ENCODE data around the gene WDFY1. TPM values are rescaled to one million over a fixed set of nuclear protein-coding genes. Genes with fewer than 3 reads are reported as not detected.

Gene WDFY1
- total RNA-seq, 2 experiments from 2014 or later: 20.8 to 23.1 TPM

GRCh38 chr2:223859070-223859469 is 86.1 kb downstream of the WDFY1 start:
- intact Hi-C loops (cut with micrococcal nuclease): no loop called here
- DNase-seq (no peak), ATAC-seq (no peak)
- no peak overlapping the region for H3K4me3 Mint-ChIP-seq
- TF ChIP-seq, protein P1, sequence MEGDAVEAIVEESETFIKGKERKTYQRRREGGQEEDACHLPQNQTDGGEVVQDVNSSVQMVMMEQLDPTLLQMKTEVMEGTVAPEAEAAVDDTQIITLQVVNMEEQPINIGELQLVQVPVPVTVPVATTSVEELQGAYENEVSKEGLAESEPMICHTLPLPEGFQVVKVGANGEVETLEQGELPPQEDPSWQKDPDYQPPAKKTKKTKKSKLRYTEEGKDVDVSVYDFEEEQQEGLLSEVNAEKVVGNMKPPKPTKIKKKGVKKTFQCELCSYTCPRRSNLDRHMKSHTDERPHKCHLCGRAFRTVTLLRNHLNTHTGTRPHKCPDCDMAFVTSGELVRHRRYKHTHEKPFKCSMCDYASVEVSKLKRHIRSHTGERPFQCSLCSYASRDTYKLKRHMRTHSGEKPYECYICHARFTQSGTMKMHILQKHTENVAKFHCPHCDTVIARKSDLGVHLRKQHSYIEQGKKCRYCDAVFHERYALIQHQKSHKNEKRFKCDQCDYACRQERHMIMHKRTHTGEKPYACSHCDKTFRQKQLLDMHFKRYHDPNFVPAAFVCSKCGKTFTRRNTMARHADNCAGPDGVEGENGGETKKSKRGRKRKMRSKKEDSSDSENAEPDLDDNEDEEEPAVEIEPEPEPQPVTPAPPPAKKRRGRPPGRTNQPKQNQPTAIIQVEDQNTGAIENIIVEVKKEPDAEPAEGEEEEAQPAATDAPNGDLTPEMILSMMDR (IDR thresholded peaks at IDR 0.05): no peak
- no peaks in the 10 kb centered on the region for H3K27me3 Mint-ChIP-seq
- H3K9me3 Mint-ChIP-seq: no peaks in the 10 kb centered on the region
- ChIA-PET CTCF (no interaction called here), POLR2A (no interaction called here)
- no peaks in the 10 kb centered on the region for H3K36me3 Mint-ChIP-seq (ENCODE audit: low read depth)
- no peaks in the 10 kb centered on the region for H3K4me1 Mint-ChIP-seq (ENCODE audit: low read depth)
- no peak overlapping the region for H3K27ac Mint-ChIP-seq

- Mint-ChIP-seq H3K27ac (no peak overlapping the region), H3K4me3 (no peak overlapping the region), H3K36me3 (ENCODE audit: low read depth) (no peaks in the 10 kb centered on the region), H3K27me3 (no peaks in the 10 kb centered on the region), H3K9me3 (no peaks in the 10 kb centered on the region), H3K4me1 (ENCODE audit: low read depth) (peaks cover under 1% of the 10 kb centered on the region)
- intact Hi-C loops (cut with micrococcal nuclease): no loop called here
- ATAC-seq: no peak
- no peak for DNase-seq
- ChIA-PET POLR2A (no interaction called here), CTCF (no interaction called here)
- TF ChIP-seq, protein P1 (IDR thresholded peaks at IDR 0.05): no peak
These were observed 88.6 kb downstream of the WDFY1 start for GRCh38 chr2:223856584-223856983.

- CTCF ChIA-PET: no interaction called here
- H3K4me1 Mint-ChIP-seq (ENCODE audit: low read depth): peaks cover 5% of the 10 kb centered on the region
- H3K27ac Mint-ChIP-seq: no peak overlapping the region
- DNase-seq (no peak), ATAC-seq (no peak)
- TF ChIP-seq, protein P1 (IDR thresholded peaks at IDR 0.05): no peak
- peaks cover under 1% of the 10 kb centered on the region for H3K9me3 Mint-ChIP-seq
- H3K27me3 Mint-ChIP-seq: no peaks in the 10 kb centered on the region
- H3K4me3 Mint-ChIP-seq: no peak overlapping the region
- intact Hi-C loops (cut with micrococcal nuclease): no loop called here
- peaks cover 4% of the 10 kb centered on the region for H3K36me3 Mint-ChIP-seq (ENCODE audit: low read depth)
- POLR2A ChIA-PET: no interaction called here
These were observed 89.1 kb downstream of the WDFY1 start for GRCh38 chr2:223856021-223856420.

- ChIA-PET CTCF (no interaction called here), POLR2A (no interaction called here)
- H3K27me3 Mint-ChIP-seq: no peaks in the 10 kb centered on the region
- H3K27ac Mint-ChIP-seq: no peak overlapping the region
- intact Hi-C loops (cut with micrococcal nuclease): no loop called here
- DNase-seq: no peak
- no peak overlapping the region for H3K4me3 Mint-ChIP-seq
- TF ChIP-seq, protein P1 (IDR thresholded peaks at IDR 0.05): no peak
- peaks cover 2% of the 10 kb centered on the region for H3K9me3 Mint-ChIP-seq
- H3K36me3 Mint-ChIP-seq (ENCODE audit: low read depth): peaks cover 5% of the 10 kb centered on the region
- ATAC-seq: no peak
- peaks cover 7% of the 10 kb centered on the region for H3K4me1 Mint-ChIP-seq (ENCODE audit: low read depth)
These were observed 89.7 kb downstream of the WDFY1 start for GRCh38 chr2:223855426-223855825.

DNA sequence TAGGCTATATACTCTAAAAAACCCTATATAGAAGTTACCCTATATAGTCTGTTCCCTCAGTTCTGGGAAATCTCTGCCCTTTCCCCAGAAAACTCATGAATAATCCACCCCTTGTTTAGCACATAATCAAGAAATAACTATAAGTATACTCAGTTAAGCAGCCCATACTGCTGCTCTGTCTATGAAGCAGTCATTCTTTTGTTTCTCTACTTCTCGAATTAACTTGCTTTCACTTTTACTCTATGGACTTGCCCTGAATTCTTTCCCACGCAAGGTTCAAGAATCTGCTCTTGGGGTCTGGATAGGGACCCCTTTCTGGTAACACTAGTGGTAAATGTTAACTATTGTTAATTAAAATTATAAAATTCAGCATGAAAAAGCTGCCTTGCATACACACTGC is 90.4 kb downstream of the WDFY1 start:
- ChIA-PET POLR2A (no interaction called here), CTCF (no interaction called here)
- Mint-ChIP-seq H3K27ac (no peak overlapping the region), H3K4me1 (ENCODE audit: low read depth) (peaks cover 7% of the 10 kb centered on the region), H3K4me3 (no peak overlapping the region), H3K27me3 (no peaks in the 10 kb centered on the region), H3K9me3 (peaks cover 5% of the 10 kb centered on the region), H3K36me3 (ENCODE audit: low read depth) (peaks cover 8% of the 10 kb centered on the region)
- intact Hi-C loops (cut with micrococcal nuclease): no loop called here
- DNase-seq (no peak), ATAC-seq (no peak)
- TF ChIP-seq, protein P1 (IDR thresholded peaks at IDR 0.05): no peak
